Right lobe of liver (tissue), 5 donors: Measurements from ENCODE around the gene TACC3. TPM values are rescaled to one million over a fixed set of nuclear protein-coding genes. Genes with fewer than 3 reads are reported as not detected.

Experiments used
- small RNA-seq, 2 experiments: library from RNA; depleted of rRNA; stranded (forward); fragments of <200 nt; gene quantifications; one replicate each; pipeline ENCODE3, GENCODE V24; 2016
- total RNA-seq, 6 experiments: library from RNA; depleted of rRNA in 2 of 6; stranded (reverse); fragments of >200 nt in 2 of 6; fragmentation: NEBNext Ultra II Directional in 3 of 6; extraction: Animal tissue kit (Norgen Biotek cat#: 25700) in 3 of 6; gene quantifications; one replicate each; pipeline versions ENCODE4 v1.1.0 to v1.2.4, GENCODE V29; 2016 to 2023
- donor health status: DM: no; HTN: no; CAD: no.
- donor health status: DM: no; HTN: no; CAD: no.
- donor health status: DM: no; HTN: yes; CAD: no.
- donor health status: DM: no; HTN: yes; CAD: no.

TACC3 gene
- total RNA-seq, 6 experiments from 2014 or later = 2.2 to 5.7 (median 4.8) TPM

Small RNA genes within 50 kb of the gene (small RNA-seq; reads per million reads assigned to genes)
- 0 reads per million in 2 experiments for gene RF00019

Other genes starting within 250 kb of the TACC3 start
- gene FAM53A, start 37.2 kb upstream of the TACC3 start, total RNA-seq = 1 to 10 TPM in 2 of 6 experiments, under 1 TPM in 4; 0.56 to 3.5 (median 0.74) TPM
- 10 to 100 TPM; 13.1 to 30.8 (median 14.7) TPM for gene SLBP, start 9.2 kb upstream of the TACC3 start, total RNA-seq
- gene TMEM129, start 198 bp upstream of the TACC3 start, total RNA-seq = 10 to 100 TPM; 13.8 to 51.0 (median 25.4) TPM
- 10 to 100 TPM; 14.3 to 30.0 (median 25.7) TPM for gene FGFR3, start 71.8 kb downstream of the TACC3 start, total RNA-seq
- 10 to 100 TPM; 18.1 to 31.0 (median 25.6) TPM for gene LETM1, start 134.6 kb downstream of the TACC3 start, total RNA-seq
- gene NSD2, start 149.9 kb downstream of the TACC3 start, total RNA-seq = 10 to 100 TPM; 11.4 to 19.4 (median 14.0) TPM